Effector memory CD8-positive, alpha-beta T cell (primary cell): ENCODE data around the gene AGER.
A peak's percentile ranks its signal among the peaks of the same experiment; 100 is the strongest.

Source experiments
- ATAC-seq: fragments of 150-1000 bp; cut with Tn5 transposase; replicated peaks from 2 replicates; pipeline ENCODE4 v1.10.0; 2021; ENCODE audit warnings: mild to moderate bottlenecking, moderate library complexity
- DNase-seq, 3 experiments: peaks; one replicate each; pipeline ENCODE4 v3.0.0; 2021
- H3K27ac Mint-ChIP-seq, 2 donors: one replicate each; pipeline ENCODE4 v1.8.0; 2022; ENCODE audit warnings: mild to moderate bottlenecking in 2 of 2, mixed read lengths in 2 of 2, moderate library complexity in 2 of 2
- H3K27me3 Mint-ChIP-seq, 2 donors: one replicate each; pipeline ENCODE4 v1.8.0; 2022; ENCODE audit warnings: mixed read lengths in 2 of 2
- H3K36me3 Mint-ChIP-seq: one replicate; pipeline ENCODE4 v1.8.0; 2022; ENCODE audit warnings: mild to moderate bottlenecking, moderate library complexity, mixed read lengths; ENCODE audit not compliant: insufficient read depth
- H3K4me1 Mint-ChIP-seq, 2 donors: one replicate each; pipeline ENCODE4 v1.8.0; 2022; ENCODE audit warnings: low read depth in 2 of 2, mixed read lengths in 2 of 2
- H3K4me3 Mint-ChIP-seq, 2 donors: one replicate each; pipeline ENCODE4 v1.8.0; 2022; ENCODE audit warnings: mild to moderate bottlenecking in 2 of 2, mixed read lengths in 2 of 2, moderate library complexity in 2 of 2
- H3K9me3 Mint-ChIP-seq, 2 donors: one replicate each; pipeline ENCODE4 v1.8.0; 2022; ENCODE audit warnings: mixed read lengths in 2 of 2
- total RNA-seq, 9 experiments: gene quantifications; one replicate each; lab custom pipeline; 2026; lab: John Stamatoyannopoulos, UW

Gene AGER
- 4.8 to 21.1 (median 9.4) reads per million in 9 experiments for total RNA-seq

GRCh38 chr6:32184084-32184640, at the start of gene AGER:
AGER (minus strand) TSS chr6:32184253; CDS start chr6:32184222, 31 bp downstream.
- H3K27ac Mint-ChIP-seq, result peak within 1 kb of the TSS; percentile 95 to 96
- DNase-seq (no peak), ATAC-seq (no peak)
- no peak within 1 kb of the TSS for H3K4me3 Mint-ChIP-seq
- no peaks in the 10 kb centered on the region for H3K9me3 Mint-ChIP-seq
- H3K36me3 Mint-ChIP-seq, result peaks cover 67% of the 10 kb centered on the region
- H3K4me1 Mint-ChIP-seq, result peaks cover 43 to 54% of the 10 kb centered on the region in 2 donors
- no peaks in the 10 kb centered on the region for H3K27me3 Mint-ChIP-seq

DNA sequence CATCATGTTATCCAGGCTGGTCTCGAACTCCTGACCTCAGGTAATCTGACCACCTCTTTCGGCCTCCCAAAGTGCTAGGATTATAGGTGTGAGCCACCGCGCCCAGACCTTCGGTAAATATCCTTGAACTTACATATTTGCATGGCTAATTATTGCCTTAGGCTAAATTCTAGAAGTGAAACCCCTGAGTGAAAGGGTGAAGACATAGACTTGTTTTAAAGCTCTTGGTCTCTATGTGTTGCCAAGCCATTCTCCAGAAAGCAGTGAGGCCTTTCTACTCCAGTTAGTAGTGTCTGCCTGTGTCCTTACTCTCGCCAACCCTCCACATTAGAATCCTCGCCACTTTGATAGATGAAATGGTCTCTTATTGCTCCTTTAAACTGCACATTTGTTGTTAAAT, 42.4 kb upstream of the AGER start:
- Mint-ChIP-seq H3K4me1 (no peaks in the 10 kb centered on the region), H3K27ac (no peak overlapping the region), H3K36me3 (no peaks in the 10 kb centered on the region), H3K9me3 (no peaks in the 10 kb centered on the region), H3K4me3 (no peak overlapping the region), H3K27me3 (peaks cover 0 to 18% of the 10 kb centered on the region in 2 donors)
- ATAC-seq (no peak), DNase-seq (no peak)

- no peak overlapping the region for H3K4me3 Mint-ChIP-seq
- DNase-seq (no peak), ATAC-seq (no peak)
- H3K4me1 Mint-ChIP-seq, result no peaks in the 10 kb centered on the region
- no peaks in the 10 kb centered on the region for H3K9me3 Mint-ChIP-seq
- no peaks in the 10 kb centered on the region for H3K36me3 Mint-ChIP-seq
- H3K27ac Mint-ChIP-seq, result peak overlapping the region in 1 of 2 donors; percentile 22
- H3K27me3 Mint-ChIP-seq, result peaks cover 0 to 26% of the 10 kb centered on the region in 2 donors
Measured at GRCh38 chr6:32224696-32225095, 40.6 kb upstream of the AGER start.

GRCh38 chr6:32223258-32224235, 39.5 kb upstream of the AGER start, which contains the start of gene NOTCH4:
NOTCH4 (minus strand) TSS chr6:32224067; CDS start chr6:32223928, 139 bp downstream.
- H3K27me3 Mint-ChIP-seq, result peaks cover 0 to 34% of the 10 kb centered on the region in 2 donors
- no peaks in the 10 kb centered on the region for H3K4me1 Mint-ChIP-seq
- H3K9me3 Mint-ChIP-seq, result no peaks in the 10 kb centered on the region
- H3K36me3 Mint-ChIP-seq, result no peaks in the 10 kb centered on the region
- ATAC-seq, result no peak
- peak within 1 kb of the TSS; percentile 16 to 22 for H3K27ac Mint-ChIP-seq
- no peak for DNase-seq
- no peak within 1 kb of the TSS for H3K4me3 Mint-ChIP-seq

- Mint-ChIP-seq H3K9me3 (no peaks in the 10 kb centered on the region), H3K36me3 (no peaks in the 10 kb centered on the region), H3K4me1 (no peaks in the 10 kb centered on the region), H3K4me3 (no peak overlapping the region), H3K27me3 (peaks cover 0 to 34% of the 10 kb centered on the region in 2 donors), H3K27ac (no peak overlapping the region)
- no peak for ATAC-seq
- DNase-seq, result no peak
Measured at GRCh38 chr6:32222333-32223230, 38.5 kb upstream of the AGER start.

DNA sequence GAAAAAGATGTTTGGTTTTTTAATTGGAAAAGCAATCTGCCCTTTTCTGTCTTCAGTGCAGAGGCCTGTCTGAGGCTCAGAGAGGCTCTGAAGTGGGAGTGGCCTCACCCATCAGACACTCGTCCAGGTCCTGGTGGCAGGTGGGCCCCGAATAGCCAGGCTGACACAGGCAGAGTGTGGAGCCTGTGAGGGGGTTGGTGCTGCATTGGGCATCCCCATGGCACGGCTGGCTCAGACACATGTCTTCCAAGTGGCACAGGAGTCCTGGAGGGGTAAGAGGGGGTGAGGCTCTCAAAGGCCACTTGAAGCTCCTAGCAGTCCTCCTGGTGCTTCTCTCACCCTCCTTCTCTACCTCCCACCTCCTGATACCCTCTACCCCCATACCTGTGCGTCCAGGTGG, 36.0 kb upstream of the AGER start:
- Mint-ChIP-seq H3K27me3 (peaks cover 0 to 34% of the 10 kb centered on the region in 2 donors), H3K4me1 (peaks cover 0 to 3% of the 10 kb centered on the region in 2 donors), H3K36me3 (no peaks in the 10 kb centered on the region), H3K27ac (no peak overlapping the region), H3K4me3 (no peak overlapping the region), H3K9me3 (no peaks in the 10 kb centered on the region)
- ATAC-seq (no peak), DNase-seq (no peak)

GRCh38 chr6:32218167-32218566, 34.1 kb upstream of the AGER start:
- ATAC-seq, result no peak
- peaks cover 0 to 31% of the 10 kb centered on the region in 2 donors for H3K27me3 Mint-ChIP-seq
- peaks cover 0 to 5% of the 10 kb centered on the region in 2 donors for H3K4me1 Mint-ChIP-seq
- no peaks in the 10 kb centered on the region for H3K36me3 Mint-ChIP-seq
- DNase-seq, result no peak
- H3K27ac Mint-ChIP-seq, result no peak overlapping the region
- H3K9me3 Mint-ChIP-seq, result no peaks in the 10 kb centered on the region
- no peak overlapping the region for H3K4me3 Mint-ChIP-seq

DNA sequence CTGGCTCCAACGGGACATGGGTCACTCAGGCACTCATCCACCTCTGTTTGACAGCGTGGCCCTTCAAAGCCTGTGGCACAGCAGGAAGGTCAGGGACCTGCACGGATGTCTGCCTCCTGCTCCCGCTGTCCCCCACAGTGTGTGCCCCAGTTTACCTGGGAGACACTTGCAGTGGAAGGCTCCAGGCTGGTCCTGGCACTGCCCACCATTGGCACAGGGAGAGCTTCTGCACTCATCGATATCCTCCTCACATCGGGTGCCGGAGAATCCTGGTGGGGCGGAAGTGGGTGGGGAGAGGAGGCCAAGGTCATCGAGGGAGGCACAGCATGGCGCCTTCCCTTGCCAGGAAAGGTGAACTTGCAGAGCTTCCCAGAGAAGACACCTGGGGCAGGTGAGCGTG, 32.9 kb upstream of the AGER start:
- Mint-ChIP-seq H3K4me3 (no peak overlapping the region), H3K9me3 (no peaks in the 10 kb centered on the region), H3K4me1 (peaks cover 0 to 8% of the 10 kb centered on the region in 2 donors), H3K27ac (no peak overlapping the region), H3K36me3 (no peaks in the 10 kb centered on the region), H3K27me3 (peaks cover 0 to 21% of the 10 kb centered on the region in 2 donors)
- DNase-seq (no peak), ATAC-seq (no peak)

GRCh38 chr6:32216285-32216684, 32.2 kb upstream of the AGER start:
- Mint-ChIP-seq H3K27me3 (peaks cover 0 to 14% of the 10 kb centered on the region in 2 donors), H3K4me3 (no peak overlapping the region), H3K27ac (no peak overlapping the region), H3K9me3 (no peaks in the 10 kb centered on the region), H3K4me1 (peaks cover 0 to 11% of the 10 kb centered on the region in 2 donors), H3K36me3 (no peaks in the 10 kb centered on the region)
- ATAC-seq, result no peak
- DNase-seq, result no peak

GRCh38 chr6:32215617-32216016, 31.6 kb upstream of the AGER start:
- no peaks in the 10 kb centered on the region for H3K36me3 Mint-ChIP-seq
- H3K9me3 Mint-ChIP-seq, result no peaks in the 10 kb centered on the region
- ATAC-seq (no peak), DNase-seq (no peak)
- H3K27ac Mint-ChIP-seq, result no peak overlapping the region
- H3K4me3 Mint-ChIP-seq, result no peak overlapping the region
- H3K4me1 Mint-ChIP-seq, result peaks cover 0 to 11% of the 10 kb centered on the region in 2 donors
- H3K27me3 Mint-ChIP-seq, result peaks cover 0 to 13% of the 10 kb centered on the region in 2 donors

DNA sequence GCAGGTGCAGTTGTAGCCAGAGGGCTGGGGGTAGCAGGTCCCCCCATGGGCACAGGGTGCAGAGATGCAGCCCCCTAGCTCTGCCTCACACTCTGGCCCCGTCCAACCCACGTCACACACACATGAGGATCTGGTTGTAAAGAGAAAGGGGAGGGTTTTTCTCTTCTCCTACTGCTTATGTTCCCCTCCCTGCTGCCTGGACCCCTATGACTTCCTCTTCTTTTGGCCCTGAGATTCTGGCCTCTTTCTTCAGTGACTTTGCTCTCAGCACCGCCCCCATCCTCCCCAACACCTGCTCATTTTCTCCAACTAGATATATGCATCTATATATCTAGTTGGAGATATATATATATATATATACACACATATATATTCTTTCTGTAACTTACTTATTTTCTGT, 30.1 kb upstream of the AGER start:
- ATAC-seq, result no peak
- no peaks in the 10 kb centered on the region for H3K9me3 Mint-ChIP-seq
- DNase-seq, result no peak
- H3K36me3 Mint-ChIP-seq, result no peaks in the 10 kb centered on the region
- no peak overlapping the region for H3K4me3 Mint-ChIP-seq
- peak overlapping the region in 1 of 2 donors; percentile 62 for H3K27ac Mint-ChIP-seq
- H3K4me1 Mint-ChIP-seq, result peaks cover 0 to 11% of the 10 kb centered on the region in 2 donors
- peaks cover 0 to 2% of the 10 kb centered on the region in 2 donors for H3K27me3 Mint-ChIP-seq

DNA sequence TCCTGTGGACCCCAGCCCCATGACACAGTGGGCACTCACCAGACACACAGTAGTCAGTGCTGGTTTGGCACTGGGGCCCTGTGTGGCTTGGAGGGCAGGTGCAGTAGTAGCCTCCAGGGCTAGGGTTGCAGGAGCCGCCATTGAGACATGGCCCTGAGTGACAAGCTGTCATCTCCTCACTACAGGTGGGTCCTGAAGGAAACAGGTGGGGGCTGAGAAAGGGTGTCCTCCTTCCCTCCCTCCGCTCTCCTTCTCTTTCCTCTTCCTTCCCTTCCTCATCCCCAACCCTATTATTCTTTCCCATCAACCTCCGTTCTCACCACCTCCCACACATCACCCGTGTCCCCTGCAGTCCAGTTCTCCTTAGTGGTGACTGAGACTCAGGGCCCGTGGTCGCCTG, 29.6 kb upstream of the AGER start:
- no peaks in the 10 kb centered on the region for H3K36me3 Mint-ChIP-seq
- DNase-seq (no peak), ATAC-seq (no peak)
- H3K27ac Mint-ChIP-seq, result peak overlapping the region in 1 of 2 donors; percentile 62
- H3K9me3 Mint-ChIP-seq, result no peaks in the 10 kb centered on the region
- no peak overlapping the region for H3K4me3 Mint-ChIP-seq
- H3K27me3 Mint-ChIP-seq, result no peaks in the 10 kb centered on the region
- H3K4me1 Mint-ChIP-seq, result peaks cover 0 to 11% of the 10 kb centered on the region in 2 donors
